ENCODE data around the gene RNF123. TPM values are rescaled to one million over a fixed set of nuclear protein-coding genes. Genes with fewer than 3 reads are reported as not detected.

RNF123 gene
- 19.4 and 22.7 TPM in 2 replicates for total RNA-seq (ENCODE audit: low replicate concordance)

DNA sequence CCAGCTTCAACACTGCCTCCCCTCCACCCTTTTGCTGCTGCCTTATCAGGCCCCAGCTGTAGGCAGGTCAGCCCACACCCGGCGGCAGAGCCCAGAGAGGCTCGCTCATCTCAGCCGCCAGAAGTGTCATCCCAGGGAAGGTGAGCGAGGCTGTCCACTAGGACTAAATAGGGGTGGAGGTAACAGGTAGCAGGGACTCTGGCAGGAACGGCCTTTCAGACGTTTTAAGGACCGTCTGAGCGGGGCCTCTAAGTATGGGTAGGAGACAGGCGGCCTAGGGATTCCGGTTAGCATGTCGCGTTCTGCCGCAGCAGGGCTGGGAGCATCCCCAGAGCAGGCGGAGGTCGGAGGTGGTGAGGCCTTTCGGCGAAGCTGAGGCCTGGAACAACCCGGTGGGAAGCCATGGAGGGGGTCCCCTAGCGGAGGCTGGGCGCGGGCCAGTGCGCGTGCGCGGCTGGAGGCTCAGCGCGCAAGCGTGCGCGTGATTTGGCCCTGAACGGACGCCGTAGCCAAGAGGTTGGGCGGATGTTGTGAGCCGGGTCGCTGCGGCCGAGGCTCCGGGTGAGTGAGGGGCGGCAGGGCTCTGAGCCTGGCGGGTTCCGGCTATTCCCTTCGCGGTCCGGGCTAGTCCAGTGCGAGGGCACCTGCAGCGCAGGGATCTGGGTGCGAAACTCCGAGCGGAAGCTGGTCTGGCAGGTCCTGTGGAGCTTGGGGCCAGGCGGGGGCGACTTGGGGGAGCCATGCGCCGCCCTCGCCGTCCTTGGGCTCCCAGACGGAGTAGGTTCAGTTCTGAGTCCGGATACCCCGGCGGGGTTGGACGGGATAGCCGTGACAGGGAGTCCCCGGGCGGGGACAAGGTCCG lies at the start of gene RNF123, which contains the start of gene MST1:
Gene RNF123 (plus strand): TSS at position 512 of the 862 bp plus-strand sequence. CDS start 1,609 bp downstream, outside the sequence.
Gene MST1 (minus strand): TSS at position 429 of the 862 bp plus-strand sequence. CDS start 783 bp downstream, outside the sequence.
- H3K4me3 ChIP-seq (ENCODE audit: low read depth, low read length) = peak within 1 kb of the TSS; percentile 93
- peak; percentile 90 for DNase-seq (ENCODE audit: low read depth)
- TF ChIP-seq, protein P1, sequence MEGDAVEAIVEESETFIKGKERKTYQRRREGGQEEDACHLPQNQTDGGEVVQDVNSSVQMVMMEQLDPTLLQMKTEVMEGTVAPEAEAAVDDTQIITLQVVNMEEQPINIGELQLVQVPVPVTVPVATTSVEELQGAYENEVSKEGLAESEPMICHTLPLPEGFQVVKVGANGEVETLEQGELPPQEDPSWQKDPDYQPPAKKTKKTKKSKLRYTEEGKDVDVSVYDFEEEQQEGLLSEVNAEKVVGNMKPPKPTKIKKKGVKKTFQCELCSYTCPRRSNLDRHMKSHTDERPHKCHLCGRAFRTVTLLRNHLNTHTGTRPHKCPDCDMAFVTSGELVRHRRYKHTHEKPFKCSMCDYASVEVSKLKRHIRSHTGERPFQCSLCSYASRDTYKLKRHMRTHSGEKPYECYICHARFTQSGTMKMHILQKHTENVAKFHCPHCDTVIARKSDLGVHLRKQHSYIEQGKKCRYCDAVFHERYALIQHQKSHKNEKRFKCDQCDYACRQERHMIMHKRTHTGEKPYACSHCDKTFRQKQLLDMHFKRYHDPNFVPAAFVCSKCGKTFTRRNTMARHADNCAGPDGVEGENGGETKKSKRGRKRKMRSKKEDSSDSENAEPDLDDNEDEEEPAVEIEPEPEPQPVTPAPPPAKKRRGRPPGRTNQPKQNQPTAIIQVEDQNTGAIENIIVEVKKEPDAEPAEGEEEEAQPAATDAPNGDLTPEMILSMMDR (IDR thresholded peaks at IDR 0.05; ENCODE audit: insufficient read depth, low read length) = peak; percentile 45

DNA sequence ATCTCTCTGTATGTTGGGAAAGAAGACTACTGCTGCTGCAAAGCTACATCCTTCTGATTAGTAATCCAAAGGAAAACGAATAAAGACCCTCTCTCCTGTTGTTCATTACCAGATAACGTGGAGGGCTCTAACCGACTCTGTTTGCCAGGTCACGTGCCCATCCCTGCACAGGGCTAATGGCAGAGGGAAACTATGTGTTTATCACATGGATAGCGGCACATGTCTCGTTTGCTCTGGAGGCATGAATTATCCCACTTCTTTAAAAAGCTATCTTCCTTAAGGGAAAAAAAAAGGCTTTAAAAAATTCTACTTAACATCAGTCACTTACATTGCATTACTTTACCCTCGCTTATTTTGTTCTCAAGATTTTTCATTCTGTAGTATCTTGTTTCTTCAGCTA lies 48.1 kb upstream of the RNF123 start:
- DNase-seq (ENCODE audit: low read depth) = no peak
- no peak overlapping the region for H3K4me3 ChIP-seq (ENCODE audit: low read depth, low read length)
- TF ChIP-seq, protein P1 (IDR thresholded peaks at IDR 0.05; ENCODE audit: insufficient read depth, low read length) = no peak

DNA sequence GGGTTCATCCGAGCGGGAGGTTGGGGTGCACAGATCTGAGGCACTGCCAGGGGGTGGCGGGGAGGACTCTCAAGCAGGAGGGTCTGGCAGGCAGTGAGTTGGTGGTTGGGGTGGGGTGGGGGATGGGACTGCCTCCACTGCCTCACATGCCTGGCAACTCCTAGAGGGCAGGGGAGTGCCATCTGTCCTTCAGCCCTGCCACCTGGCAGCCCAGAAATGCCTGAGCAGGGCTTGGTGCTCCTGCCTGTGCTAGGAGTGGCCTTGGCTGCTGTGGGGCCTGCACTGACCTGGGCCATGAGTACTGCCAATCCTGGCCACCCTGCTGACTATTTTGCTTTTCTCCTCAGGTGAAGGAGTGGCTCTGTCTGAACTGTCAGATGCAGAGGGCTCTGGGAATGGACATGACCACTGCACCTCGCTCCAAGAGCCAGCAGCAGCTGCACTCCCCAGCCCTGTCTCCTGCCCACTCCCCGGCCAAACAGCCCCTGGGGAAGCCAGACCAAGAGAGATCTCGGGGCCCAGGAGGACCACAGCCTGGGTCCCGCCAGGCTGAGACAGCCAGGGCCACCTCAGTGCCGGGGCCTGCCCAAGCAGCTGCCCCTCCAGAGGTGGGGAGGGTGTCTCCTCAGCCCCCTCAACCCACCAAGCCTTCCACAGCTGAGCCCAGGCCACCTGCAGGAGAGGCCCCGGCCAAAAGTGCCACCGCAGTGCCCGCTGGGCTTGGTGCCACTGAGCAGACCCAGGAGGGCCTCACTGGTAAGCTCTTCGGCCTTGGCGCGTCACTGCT lies 47.2 kb upstream of the RNF123 start:
- TF ChIP-seq, protein P1 (IDR thresholded peaks at IDR 0.05; ENCODE audit: insufficient read depth, low read length) = no peak
- H3K4me3 ChIP-seq (ENCODE audit: low read depth, low read length) = no peak overlapping the region
- no peak for DNase-seq (ENCODE audit: low read depth)

DNA sequence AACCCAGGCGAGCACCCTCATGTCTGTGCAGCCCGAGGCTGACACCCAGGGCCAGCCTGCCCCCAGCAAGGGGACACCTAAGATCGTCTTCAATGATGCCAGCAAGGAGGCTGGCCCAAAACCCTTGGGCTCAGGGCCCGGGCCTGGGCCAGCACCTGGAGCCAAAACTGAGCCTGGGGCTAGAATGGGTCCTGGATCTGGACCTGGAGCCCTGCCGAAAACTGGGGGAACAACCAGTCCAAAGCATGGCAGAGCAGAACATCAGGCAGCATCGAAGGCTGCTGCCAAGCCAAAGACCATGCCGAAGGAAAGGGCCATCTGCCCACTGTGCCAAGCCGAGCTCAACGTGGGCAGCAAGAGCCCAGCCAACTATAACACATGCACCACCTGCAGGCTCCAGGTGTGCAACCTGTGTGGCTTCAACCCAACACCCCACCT lies 46.6 kb upstream of the RNF123 start:
- TF ChIP-seq, protein P1 (IDR thresholded peaks at IDR 0.05; ENCODE audit: insufficient read depth, low read length) = no peak
- DNase-seq (ENCODE audit: low read depth) = no peak
- H3K4me3 ChIP-seq (ENCODE audit: low read depth, low read length) = no peak overlapping the region

DNA sequence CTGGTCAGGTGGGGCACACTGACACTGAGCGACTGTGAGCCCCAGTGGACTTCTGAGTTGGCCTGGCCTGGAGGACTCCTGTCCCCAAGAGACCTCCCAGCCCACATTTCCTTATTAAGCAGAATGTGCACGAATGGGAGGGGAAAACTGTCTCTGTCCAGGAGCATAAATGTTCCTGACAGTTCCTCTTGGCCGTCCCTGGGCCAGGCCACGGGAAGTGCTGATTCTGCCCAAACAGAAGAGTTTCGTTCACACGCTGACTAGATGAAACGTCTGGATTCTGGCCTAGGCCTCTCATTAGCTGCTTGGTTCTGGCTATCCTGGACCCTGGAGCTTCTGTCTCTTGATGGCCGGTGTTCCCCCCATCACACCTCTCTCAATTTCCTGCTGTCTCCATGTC lies 44.7 kb upstream of the RNF123 start:
- DNase-seq (ENCODE audit: low read depth) = no peak
- TF ChIP-seq, protein P1 (IDR thresholded peaks at IDR 0.05; ENCODE audit: insufficient read depth, low read length) = no peak
- H3K4me3 ChIP-seq (ENCODE audit: low read depth, low read length) = no peak overlapping the region

DNA sequence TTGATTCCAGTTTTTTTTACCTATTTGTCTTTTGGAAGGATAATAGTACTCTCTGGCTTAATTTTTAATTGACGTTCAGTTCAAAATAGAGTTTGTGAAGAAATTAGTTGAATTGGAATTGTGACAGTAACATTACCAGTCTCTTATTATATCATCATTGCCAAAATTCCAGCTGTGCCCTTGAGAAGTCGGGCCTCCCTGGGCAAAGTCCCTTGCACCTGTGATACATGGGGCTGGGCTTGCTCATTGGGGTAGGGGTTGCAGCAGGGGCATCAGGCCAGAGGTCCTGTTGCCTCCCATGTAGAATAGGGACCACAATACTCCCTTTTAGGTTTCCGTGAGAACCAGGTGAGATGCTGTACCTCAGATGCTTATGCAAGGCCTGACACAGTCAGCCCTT lies 43.1 kb upstream of the RNF123 start:
- H3K4me3 ChIP-seq (ENCODE audit: low read depth, low read length) = no peak overlapping the region
- DNase-seq (ENCODE audit: low read depth) = no peak
- TF ChIP-seq, protein P1 (IDR thresholded peaks at IDR 0.05; ENCODE audit: insufficient read depth, low read length) = no peak
